ENCODE results near the gene SKA2. TPM values are rescaled to one million over a fixed set of nuclear protein-coding genes. Genes with fewer than 3 reads are reported as not detected.

Gene SKA2
- total and polyA plus RNA-seq, 4 donors, result 10.5 to 29.6 (median 11.7) TPM

- no peaks in the 10 kb centered on the region for H3K27me3 ChIP-seq (ENCODE audit: control insufficient read depth in 4 of 4, insufficient read depth in 4 of 4, low read length in 3 of 4)
- H3K36me3 ChIP-seq (ENCODE audit: control insufficient read depth in 4 of 4, insufficient read depth in 3 of 4, low read depth in 1 of 4, low read length in 3 of 4), result no peaks in the 10 kb centered on the region
- no peak overlapping the region for H3K4me3 ChIP-seq (ENCODE audit: low read depth in 1 of 3, low read length in 3 of 3)
- DNase-seq (ENCODE audit: low spot score), result no peak
- H3K4me1 ChIP-seq (ENCODE audit: control insufficient read depth in 4 of 4, insufficient read depth in 4 of 4, low read length in 3 of 4), result no peaks in the 10 kb centered on the region
- H3K9me3 ChIP-seq (ENCODE audit: control insufficient read depth in 4 of 4, low read length in 3 of 4), result no peaks in the 10 kb centered on the region
- no peak overlapping the region for H3K9ac ChIP-seq (ENCODE audit: low read depth in 1 of 2, low read length in 2 of 2)
- TF ChIP-seq, protein P1, sequence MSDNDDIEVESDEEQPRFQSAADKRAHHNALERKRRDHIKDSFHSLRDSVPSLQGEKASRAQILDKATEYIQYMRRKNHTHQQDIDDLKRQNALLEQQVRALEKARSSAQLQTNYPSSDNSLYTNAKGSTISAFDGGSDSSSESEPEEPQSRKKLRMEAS (IDR thresholded peaks at IDR 0.05), result no peak
- TF ChIP-seq FOXA1 (IDR thresholded peaks at IDR 0.05) (no peak), CTCF (IDR thresholded peaks at IDR 0.05; ENCODE audit: low read depth, low read length, missing input control) (no peak), JUND (IDR thresholded peaks at IDR 0.05) (no peak), RAD21 (IDR thresholded peaks at IDR 0.05) (no peak), REST (IDR thresholded peaks at IDR 0.05) (no peak), HNF4G (IDR thresholded peaks at IDR 0.05) (no peak), RXRA (IDR thresholded peaks at IDR 0.05) (no peak), GABPA (IDR thresholded peaks at IDR 0.05 in 1 of 2, conservative IDR thresholded peaks at IDR 0.05 in 1 of 2) (no peak), NR2F2 (IDR thresholded peaks at IDR 0.05) (no peak), ATF3 (IDR thresholded peaks at IDR 0.05) (no peak), FOXA2 (IDR thresholded peaks at IDR 0.05) (no peak), TAF1 (conservative IDR thresholded peaks at IDR 0.05) (no peak), YY1 (IDR thresholded peaks at IDR 0.05) (no peak), HNF4A (conservative IDR thresholded peaks at IDR 0.05) (no peak)
- no peak overlapping the region for H3K27ac ChIP-seq (ENCODE audit: low read depth in 1 of 2, low read length in 2 of 2)
These were observed 31.0 kb upstream of the SKA2 start for GRCh38 chr17:59185997-59186396.

DNA sequence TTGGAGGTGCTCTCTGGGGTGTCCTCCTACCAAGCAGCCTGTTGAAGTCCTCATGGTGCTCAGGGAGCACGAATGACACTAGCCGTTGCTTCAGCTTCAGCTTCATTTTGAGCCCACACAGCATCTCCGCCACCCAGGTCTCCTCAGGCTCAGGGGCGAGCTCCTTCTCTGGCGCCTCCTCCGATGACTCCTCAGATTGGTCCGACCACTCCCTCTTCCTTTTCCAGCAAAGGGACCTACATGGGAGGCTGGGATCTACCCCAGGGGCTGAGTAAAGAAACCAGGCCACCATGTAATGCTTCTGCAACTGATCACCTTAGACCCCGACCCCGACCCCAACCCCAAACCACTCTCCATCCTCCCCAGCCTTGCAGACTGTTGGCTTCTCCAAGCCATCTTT, 26.5 kb upstream of the SKA2 start:
- H3K9ac ChIP-seq (ENCODE audit: low read depth in 1 of 2, low read length in 2 of 2), result no peak overlapping the region
- no peak for DNase-seq (ENCODE audit: low spot score)
- H3K36me3 ChIP-seq (ENCODE audit: control insufficient read depth in 4 of 4, insufficient read depth in 3 of 4, low read depth in 1 of 4, low read length in 3 of 4), result no peaks in the 10 kb centered on the region
- 98% methylated on average over 9 of the region's 9 CpGs for WGBS
- no peak overlapping the region for H3K27ac ChIP-seq (ENCODE audit: low read depth in 1 of 2, low read length in 2 of 2)
- no peak overlapping the region for H3K4me3 ChIP-seq (ENCODE audit: low read depth in 1 of 3, low read length in 3 of 3)
- no peaks in the 10 kb centered on the region for H3K4me1 ChIP-seq (ENCODE audit: control insufficient read depth in 4 of 4, insufficient read depth in 4 of 4, low read length in 3 of 4)
- no peaks in the 10 kb centered on the region for H3K27me3 ChIP-seq (ENCODE audit: control insufficient read depth in 4 of 4, insufficient read depth in 4 of 4, low read length in 3 of 4)
- H3K9me3 ChIP-seq (ENCODE audit: control insufficient read depth in 4 of 4, low read length in 3 of 4), result no peaks in the 10 kb centered on the region
- TF ChIP-seq HNF4A (conservative IDR thresholded peaks at IDR 0.05), result no peak
- no peak for TF ChIP-seq CTCF (IDR thresholded peaks at IDR 0.05; ENCODE audit: low read depth, low read length, missing input control)
- no peak for TF ChIP-seq YY1 (IDR thresholded peaks at IDR 0.05)
- no peak for TF ChIP-seq GABPA (IDR thresholded peaks at IDR 0.05 in 1 of 2, conservative IDR thresholded peaks at IDR 0.05 in 1 of 2)
- TF ChIP-seq, protein P1 (IDR thresholded peaks at IDR 0.05), result no peak
- no peak for TF ChIP-seq ZBTB33 (IDR thresholded peaks at IDR 0.05)
- TF ChIP-seq SP1 (IDR thresholded peaks at IDR 0.05), result no peak
- no peak for TF ChIP-seq TAF1 (conservative IDR thresholded peaks at IDR 0.05)
- no peak for TF ChIP-seq ATF3 (IDR thresholded peaks at IDR 0.05)
- TF ChIP-seq RXRA (IDR thresholded peaks at IDR 0.05), result no peak

All from liver (tissue), 9 donors.